ENCODE measurements around the gene HTR3A. TPM values are rescaled to one million over a fixed set of nuclear protein-coding genes. Genes with fewer than 3 reads are reported as not detected.
A peak's percentile ranks its signal among the peaks of the same experiment; 100 is the strongest.

HTR3A gene
- total and polyA plus RNA-seq, 2 experiments from 2014 or later: 5.8 to 8.1 TPM

- Histone ChIP-seq H4K20me1 (replicated peaks; ENCODE audit: insufficient read depth) (no peaks in the 10 kb centered on the region), H3K27me3 (ENCODE audit: insufficient read depth) (no peaks in the 10 kb centered on the region), H3K4me2 (peak overlapping the region; percentile 68), H3K9me2 (ENCODE audit: insufficient read depth) (no peaks in the 10 kb centered on the region), H3K4me3 (peak overlapping the region; percentile 43), H3K4me1 (ENCODE audit: insufficient read depth) (peaks cover 5% of the 10 kb centered on the region; the same call in 1 of the 2 replicates), H3K27ac (ENCODE audit: low read depth) (no peak overlapping the region), H2AFZ (peak overlapping the region; percentile 98), H3F3A (replicated peaks; ENCODE audit: low read depth) (0 out of 2 replicates have a peak, but pooled peaks cover 2% of the 10 kb centered on the region), H3K36me3 (ENCODE audit: insufficient read depth) (no peaks in the 10 kb centered on the region), H3K79me2 (replicated peaks; ENCODE audit: insufficient read depth) (no peaks in the 10 kb centered on the region)
- ATAC-seq (peak; percentile 98), DNase-seq (ENCODE audit: low spot score) (peak; percentile 94)
- Mint-ChIP-seq H3K36me3 (ENCODE audit: low read depth) (no peaks in the 10 kb centered on the region), H3K4me1 (no peaks in the 10 kb centered on the region), H3K4me3 (peak overlapping the region; percentile 42), H3K27ac (no peak overlapping the region), H3K9me3 (no peaks in the 10 kb centered on the region), H3K27me3 (ENCODE audit: insufficient read depth, low read depth, poor library complexity) (peaks cover 10% of the 10 kb centered on the region)
- TF ChIP-seq ZNF114 (CRISPR knock-in tag; IDR thresholded peaks at IDR 0.05) (peak; percentile 61; the same call in 1 of the 2 replicates), ZNF462 (CRISPR knock-in tag; IDR thresholded peaks at IDR 0.05) (peak; percentile 79; the same call in 1 of the 2 replicates), ZNF331 (CRISPR knock-in tag; IDR thresholded peaks at IDR 0.05; ENCODE audit: low read depth) (no peak), CTCF (conservative IDR thresholded peaks at IDR 0.05; ENCODE audit: low read depth in 2 of 2) (peak; percentile 85 to 89), EZH2 (IDR thresholded peaks at IDR 0.05; ENCODE audit: low read depth, unreplicated experiment) (no peak), POLR2AphosphoS5 (IDR thresholded peaks at IDR 0.05; ENCODE audit: low read depth) (no peak), CREB1 (CRISPR knock-in tag; IDR thresholded peaks at IDR 0.05; ENCODE audit: low read depth) (peak; percentile 53), STAT1 (IDR thresholded peaks at IDR 0.05; ENCODE audit: unreplicated experiment) (no peak)
- TF ChIP-seq, protein P1, sequence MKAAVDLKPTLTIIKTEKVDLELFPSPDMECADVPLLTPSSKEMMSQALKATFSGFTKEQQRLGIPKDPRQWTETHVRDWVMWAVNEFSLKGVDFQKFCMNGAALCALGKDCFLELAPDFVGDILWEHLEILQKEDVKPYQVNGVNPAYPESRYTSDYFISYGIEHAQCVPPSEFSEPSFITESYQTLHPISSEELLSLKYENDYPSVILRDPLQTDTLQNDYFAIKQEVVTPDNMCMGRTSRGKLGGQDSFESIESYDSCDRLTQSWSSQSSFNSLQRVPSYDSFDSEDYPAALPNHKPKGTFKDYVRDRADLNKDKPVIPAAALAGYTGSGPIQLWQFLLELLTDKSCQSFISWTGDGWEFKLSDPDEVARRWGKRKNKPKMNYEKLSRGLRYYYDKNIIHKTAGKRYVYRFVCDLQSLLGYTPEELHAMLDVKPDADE (IDR thresholded peaks at IDR 0.05): no peak; the same call in 1 of the 2 replicates
These were observed 61.4 kb downstream of the HTR3A start for GRCh38 chr11:114036147-114036811.
